Right renal cortex interstitium (tissue), 3 donors: ENCODE data around the gene CCM2. TPM values are rescaled to one million over a fixed set of nuclear protein-coding genes. Genes with fewer than 3 reads are reported as not detected.

Experiments used
- DNase-seq, 3 donors: peaks; one replicate each; pipeline ENCODE4 v3.0.0-alpha.2; 2013; ENCODE audit warnings: low read depth in 3 of 3, low spot score in 2 of 3
- polyA plus RNA-seq, 3 donors: library from polyadenylated mRNA; unstranded; fragments of 120-200 nt; gene quantifications; one replicate each; pipeline ENCODE4 v1.2.1, GENCODE V29; 2013; ENCODE audit not compliant: insufficient read length in 3 of 3

CCM2 gene
- polyA plus RNA-seq, 3 donors = 23.3 to 28.4 (median 26.4) TPM

- DNase-seq = peak in 2 of 3 donors; percentile 30 to 31
Observed at GRCh38 chr7:45089341-45089891, 89.4 kb downstream of the CCM2 start.

DNA sequence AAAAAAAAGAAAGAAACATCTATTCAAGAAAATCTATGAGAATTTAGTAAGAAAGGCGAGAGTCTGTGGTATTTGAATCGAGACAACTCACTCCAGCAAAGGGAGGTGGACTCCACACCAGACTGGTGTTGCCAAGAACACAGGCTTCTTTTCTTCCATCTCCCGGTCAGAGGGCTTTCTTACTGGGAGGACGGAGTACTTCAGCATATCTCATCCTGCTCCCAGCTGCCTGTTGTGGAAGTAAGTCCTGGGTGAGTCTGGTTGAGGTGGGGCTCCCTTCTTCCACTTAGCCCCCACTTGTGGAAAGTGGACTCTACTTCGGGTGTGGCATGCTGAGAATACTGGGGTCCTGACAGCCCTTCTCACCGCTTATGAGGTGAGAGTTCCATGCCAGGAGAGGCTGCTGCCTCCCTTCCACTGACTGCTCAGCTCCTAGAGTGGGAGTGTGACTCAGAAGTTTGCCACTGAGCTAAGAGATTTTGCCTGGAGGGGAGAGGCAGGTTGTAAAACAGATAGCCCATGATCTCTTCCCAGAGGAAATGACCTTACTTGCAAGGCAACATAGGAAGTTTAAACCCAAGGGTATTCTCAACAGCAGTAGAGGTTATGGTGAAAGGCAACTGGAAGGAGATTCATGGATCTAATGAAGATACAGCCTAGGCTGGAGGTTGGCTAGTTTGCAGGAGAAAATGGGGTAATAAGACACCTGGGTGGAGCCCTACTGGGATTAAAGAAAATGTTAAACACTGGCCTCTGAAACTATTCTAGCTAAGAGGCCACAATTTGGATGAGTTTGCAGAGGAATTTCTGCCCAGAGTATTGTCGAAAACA, 92.3 kb downstream of the CCM2 start:
- DNase-seq = no peak

DNA sequence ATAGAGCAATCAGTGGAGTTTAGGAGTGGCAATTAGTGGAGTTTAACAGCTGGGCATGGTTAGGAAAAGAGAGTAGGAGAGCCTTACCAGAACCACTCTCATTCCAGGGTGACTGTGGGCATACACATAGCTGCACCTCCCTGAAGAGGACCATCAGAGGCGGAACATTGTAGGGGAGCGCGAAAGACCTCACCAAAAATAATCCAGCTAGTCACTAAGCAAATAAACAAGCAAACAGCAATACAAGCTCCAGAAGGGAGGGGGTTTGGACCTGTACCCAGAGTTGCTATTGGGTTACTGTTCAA, 92.9 kb downstream of the CCM2 start:
- DNase-seq = no peak

DNA sequence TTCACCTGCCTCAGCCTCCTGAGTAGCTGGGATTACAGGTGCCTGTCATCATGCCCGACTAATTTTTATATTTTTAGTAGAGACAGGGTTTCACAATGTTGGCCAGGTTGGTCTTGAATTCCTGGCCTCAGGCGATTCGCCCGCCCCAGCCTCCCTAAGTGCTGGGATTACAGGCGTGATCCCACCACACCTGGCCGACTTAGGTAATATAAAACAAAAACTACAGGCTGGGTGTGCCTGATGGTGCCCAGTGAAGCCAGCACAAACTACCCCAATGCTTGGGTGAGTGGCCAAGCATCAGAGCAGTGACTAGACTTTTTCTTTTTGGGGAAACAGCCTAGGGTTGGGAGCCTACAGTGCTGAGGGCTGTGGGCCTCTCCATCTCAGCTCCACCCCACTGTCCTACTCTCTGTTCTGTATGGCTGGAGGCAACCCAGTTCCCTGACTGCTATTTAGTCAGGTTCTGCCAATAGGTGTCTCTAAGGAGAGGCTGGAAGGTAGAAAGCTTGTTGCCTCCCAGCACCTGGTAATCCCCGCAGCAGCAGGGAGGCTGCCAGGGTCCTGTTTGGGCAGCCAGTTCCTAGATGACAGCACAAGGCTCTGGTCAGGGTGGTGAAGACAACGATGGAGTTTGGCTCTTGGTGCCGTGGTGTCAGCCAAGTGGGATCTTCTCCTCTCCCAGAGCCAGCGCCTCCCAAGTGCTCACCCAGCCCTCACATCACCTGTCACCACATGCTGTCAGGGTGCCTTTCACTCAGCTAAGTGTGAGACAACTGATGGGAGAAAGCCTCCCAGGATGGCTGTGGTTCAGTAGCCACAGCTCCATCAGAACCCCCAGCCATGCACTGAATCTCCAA, 99.2 kb downstream of the CCM2 start:
- no peak for DNase-seq

DNA sequence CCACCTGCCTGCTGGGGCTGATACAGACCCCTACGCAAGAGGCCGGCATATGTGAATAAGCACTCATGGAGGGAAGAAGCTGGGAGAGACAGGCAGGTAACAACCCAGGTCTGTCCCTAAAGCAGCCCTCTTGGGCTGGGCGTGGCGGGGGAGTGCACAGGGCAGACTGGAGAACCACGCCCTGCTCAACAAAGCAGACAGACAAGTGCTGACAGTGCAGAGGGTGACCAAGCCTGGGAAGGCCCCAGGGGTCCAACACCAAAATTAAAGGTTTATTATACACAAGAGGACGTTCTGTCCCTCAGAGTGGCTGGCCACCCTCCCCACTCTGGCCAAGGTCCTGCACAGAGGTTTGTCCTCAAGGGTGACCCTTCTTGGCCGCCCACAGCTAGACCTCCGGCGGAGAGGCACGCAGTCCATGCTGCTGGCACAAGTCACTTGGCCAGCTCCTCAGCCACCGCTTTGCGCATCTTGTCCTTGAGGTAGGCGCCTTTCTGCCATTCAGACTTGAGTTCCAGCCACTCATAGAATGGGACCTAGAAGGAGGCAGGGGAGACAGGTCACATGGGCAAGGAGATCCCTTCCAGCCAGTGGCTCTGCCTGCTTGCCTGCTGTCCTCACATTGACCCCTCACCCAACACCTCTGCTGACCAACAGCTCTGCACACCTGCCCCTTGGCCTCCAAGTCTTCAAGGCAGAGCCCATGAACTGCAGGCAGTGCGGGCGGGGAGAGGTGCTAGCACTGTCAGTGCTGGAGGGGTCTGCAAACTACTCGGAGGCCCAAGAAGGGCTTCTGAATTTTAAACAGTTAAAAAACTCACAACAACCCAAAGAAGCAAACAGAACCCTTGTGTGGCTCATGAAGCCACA, 100.1 kb downstream of the CCM2 start:
- no peak for DNase-seq

DNA sequence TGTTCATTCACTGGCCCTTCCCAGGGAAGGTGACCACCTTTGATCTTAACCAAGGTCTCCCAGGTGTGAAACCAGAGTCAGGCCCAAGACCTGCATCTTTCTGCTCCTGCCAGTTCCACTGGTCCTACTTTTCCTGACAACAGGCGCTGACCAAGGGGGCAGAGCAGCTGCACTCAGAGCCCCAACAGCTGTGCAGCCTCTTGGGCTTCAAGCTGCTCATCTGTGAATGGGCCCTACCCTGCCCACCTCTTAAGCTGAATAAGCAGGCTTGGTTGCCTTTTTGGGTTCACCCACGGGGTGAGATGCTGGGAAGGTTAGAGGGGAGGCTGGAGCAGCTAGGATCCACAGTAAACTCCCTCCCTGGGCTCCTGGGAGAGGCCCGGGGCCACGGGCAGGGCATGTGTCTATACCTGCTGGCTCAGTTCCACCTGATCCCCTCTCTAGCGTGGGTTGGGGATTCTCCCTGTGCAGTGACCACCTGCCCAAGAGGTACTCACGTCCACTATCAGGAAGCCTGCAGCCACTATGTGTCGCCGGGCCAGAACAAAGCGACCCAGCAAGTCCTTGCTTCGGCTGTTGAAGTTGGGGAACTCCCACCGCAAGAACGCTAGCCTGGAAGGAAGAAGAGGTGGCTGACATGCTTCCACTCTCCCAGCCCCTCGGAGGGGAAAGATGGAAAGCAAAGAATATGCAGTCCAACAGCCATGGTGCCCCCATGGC, 100.9 kb downstream of the CCM2 start:
- no peak for DNase-seq

- no peak for DNase-seq
Observed at GRCh38 chr7:45101748-45102147, 101.7 kb downstream of the CCM2 start.

DNA sequence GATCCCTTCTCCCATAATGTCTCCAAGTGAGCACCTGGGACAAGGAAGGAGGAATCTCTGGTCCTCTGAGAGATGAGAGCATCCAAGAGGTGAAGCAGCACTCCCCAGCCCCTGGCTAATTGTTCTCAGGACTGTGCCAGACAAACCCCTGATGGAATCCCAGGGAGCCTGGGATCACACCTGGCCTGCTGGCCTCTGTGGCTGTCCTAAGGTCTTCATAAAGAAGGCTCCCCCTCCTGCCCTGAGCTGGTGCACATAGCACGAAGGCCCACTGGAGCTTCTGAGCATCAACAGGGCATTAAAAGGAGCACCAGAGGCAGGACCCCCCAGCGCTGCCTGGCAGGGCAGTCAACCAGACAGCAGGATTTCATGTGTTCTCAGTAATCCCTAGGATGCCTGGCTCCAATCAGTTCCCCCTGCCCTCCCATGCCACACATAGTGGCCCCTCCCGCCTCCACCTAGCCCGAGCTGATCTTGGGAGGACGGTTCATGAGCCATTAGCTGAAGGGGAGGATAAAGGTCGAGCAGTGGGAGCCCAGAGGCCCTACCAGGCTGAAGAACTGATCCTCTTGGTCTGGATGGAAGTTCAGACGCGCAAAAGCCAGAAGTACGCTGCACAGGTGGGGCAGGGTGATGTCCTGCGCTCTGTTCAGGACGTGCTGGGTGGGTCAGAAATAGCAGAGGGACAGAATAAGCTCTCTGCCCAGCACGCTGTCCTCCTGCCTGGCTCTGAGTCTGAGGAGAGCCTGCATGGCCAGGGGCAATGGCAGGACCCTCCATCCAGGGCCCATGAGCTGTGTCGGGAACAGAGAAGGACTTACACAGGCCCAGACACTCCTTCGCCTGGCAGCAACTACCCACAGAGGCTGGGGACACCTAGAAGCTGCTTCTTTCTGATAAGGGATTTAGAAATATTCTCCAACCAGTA, 103.0 kb downstream of the CCM2 start:
- DNase-seq = no peak

DNA sequence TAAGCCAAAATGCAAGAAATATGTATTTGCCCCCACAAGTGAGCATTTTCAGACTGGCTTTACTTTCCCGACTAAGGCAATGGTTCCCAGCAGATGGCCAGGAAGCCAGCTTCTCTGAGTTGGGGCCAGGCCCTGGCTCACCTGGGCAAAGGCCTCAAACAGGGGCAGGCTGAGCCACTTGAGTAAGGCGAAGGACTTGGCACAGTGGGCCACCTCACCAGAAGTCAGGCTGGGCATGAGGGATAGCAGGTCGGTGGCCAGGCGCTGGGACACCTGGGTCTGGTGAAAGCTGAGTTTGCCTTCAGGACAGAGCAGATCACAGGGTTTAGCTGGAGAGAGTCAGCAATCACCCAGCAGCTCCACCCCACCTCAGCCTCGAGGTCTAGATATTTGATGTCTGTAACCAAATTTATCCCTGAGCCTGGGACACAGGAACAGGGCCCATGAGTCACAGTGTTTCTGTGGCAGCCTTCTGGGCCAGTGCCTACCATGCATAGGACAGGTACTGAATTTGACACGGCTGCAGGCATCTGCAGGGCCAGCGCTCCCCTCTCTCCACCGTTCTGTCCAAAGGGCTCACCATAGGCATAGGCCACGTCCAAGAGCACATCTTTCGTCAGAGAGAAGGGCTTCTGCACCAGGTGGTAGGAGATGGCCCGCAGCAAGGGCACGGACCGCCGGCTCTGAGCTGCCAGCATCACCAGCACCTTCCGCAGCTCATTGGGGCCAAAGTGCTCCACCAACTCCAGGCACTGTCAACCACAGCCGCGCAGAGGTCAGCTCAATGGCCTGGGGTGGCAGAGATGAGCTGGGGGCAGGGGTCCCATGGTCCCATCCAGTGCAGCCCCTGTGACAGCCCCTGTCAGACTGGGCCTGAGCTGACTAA, 104.2 kb downstream of the CCM2 start:
- no peak for DNase-seq

DNA sequence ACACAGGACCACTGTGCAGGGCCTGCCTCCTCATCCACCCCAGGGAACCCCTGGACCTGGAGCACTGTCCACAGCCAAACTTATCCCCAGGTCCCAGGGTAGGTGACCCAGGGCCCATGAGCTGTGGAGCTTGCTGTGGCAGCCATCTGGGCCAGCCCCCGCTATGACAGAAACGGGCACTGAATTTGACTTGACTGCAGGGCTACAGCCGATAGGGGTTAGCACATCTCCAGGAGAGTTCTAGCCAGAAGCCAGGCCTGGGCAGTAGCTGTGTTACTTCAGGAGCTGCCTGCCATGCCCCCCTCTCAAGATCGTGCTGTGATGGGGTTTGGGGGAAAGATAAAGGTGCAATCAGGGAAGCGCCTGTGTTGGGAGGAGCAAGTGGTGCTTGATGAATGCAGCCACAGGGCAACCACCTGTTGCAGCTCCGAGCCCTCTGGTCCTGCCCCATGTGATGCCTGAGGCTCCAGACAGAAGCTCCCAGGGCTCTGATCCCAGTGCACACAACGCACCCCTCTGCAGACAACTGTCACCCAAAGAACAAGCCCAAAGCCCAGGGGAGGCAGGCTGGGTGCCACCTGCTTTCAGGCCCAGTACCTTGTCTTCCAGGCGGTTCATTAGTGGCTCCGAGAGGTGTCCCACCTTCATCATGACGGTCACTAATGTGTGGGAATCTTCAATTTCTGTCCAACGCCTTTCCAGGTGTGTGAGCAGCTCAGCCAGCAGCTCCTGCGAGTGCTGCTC, 105.0 kb downstream of the CCM2 start:
- no peak for DNase-seq

DNA sequence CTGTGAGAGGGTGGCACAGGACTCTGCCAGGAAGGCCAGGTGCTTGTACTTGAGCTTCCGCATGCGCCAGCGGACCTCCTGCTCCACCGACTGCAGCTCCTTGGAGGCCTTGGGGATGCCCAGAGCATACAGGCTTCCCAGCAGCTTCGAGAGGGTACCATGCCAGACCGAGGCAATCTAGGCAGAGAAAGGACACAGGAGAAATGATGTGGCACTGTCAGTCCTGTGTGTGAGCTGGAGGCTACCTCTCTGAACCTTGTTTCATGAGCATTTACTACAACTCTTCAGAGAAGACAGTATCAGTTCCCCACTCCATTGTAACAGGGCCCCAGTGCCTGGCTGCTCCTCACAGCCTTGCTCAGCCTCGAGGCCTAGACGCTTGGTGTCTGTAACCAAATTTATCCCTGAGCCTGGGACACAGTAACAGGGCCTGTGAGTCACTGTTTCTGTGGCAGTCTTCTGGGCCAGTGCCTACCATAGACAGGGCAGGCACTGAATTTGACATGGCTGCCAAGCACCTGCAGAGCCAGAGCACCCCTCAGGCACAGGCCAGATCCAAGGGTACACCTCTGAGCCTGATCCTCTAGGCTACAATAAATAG, 105.7 kb downstream of the CCM2 start:
- no peak for DNase-seq

- no peak for DNase-seq
Observed at GRCh38 chr7:45106820-45107219, 106.8 kb downstream of the CCM2 start.

GRCh38 chr7:45107356-45107755, 107.4 kb downstream of the CCM2 start:
- no peak for DNase-seq

DNA sequence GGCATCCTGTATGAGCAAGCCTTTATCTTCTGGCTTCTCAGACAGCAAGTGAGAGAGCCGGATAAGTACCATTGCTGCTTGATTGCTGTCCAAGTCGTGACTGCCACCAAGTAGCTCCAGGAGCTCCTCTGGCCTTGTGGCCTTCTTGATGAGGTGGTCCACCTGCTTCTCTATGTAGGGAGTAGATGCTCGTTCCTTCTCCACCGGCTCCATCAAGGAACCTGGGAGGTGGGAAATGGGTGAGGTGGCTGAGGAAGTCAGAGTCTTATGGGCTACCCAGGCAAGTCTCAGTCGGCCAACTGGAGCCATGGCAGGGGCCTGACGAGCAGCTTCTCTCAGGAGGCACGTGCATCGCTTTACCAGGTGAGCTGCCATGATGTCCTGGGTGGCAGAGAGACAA, 108.9 kb downstream of the CCM2 start:
- no peak for DNase-seq

GRCh38 chr7:45111298-45112223, 111.6 kb downstream of the CCM2 start, which contains the start of gene TBRG4:
Gene TBRG4, minus strand, starts transcription at chr7:45111697. Its CDS starts 2,460 bp downstream, at chr7:45109237.
- DNase-seq = peak; percentile 91 to 96 (median 93)

DNA sequence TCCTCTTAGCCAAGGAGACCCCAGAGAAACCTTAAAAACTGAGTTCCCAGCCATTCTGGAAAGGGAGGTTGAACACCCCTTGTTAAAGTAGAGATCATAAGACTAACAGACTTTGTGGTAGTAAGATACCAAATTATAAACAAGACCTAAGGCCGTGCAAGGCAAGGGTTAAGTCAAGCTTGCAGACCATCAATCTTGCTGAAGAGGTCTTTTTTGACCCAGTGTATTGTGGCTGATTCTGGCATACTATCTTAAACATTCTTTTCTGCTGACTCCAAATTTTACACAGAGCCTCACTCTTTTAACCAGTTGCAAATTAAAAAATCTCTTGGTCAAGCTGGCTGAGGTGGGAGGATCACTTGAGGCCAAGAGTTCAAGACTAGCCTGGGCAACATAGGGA, 112.6 kb downstream of the CCM2 start:
- no peak for DNase-seq
